ENCODE results near the gene NUDT22.

Gene NUDT22

GRCh38 chr11:64198511-64198910 lies 27.6 kb upstream of the NUDT22 start (continued):
- no peak for TF ChIP-seq CREB5 (CRISPR knock-in tag; IDR thresholded peaks at IDR 0.05; ENCODE audit: low read depth)
- no peak for TF ChIP-seq ZC3H10 (CRISPR knock-in tag; IDR thresholded peaks at IDR 0.05)
- no peak for TF ChIP-seq RARB (CRISPR knock-in tag; IDR thresholded peaks at IDR 0.05)
- no peak for TF ChIP-seq ZNF565 (CRISPR knock-in tag; conservative IDR thresholded peaks at IDR 0.05; ENCODE audit: low read depth)
- TF ChIP-seq ZNF70 (CRISPR knock-in tag; IDR thresholded peaks at IDR 0.05) = no peak
- no peak for TF ChIP-seq POU6F1 (CRISPR knock-in tag; IDR thresholded peaks at IDR 0.05; ENCODE audit: borderline replicate concordance, low read depth)
- TF ChIP-seq ESRRG (CRISPR knock-in tag; IDR thresholded peaks at IDR 0.05) = no peak
- TF ChIP-seq ISL1 (CRISPR knock-in tag; IDR thresholded peaks at IDR 0.05) = no peak

DNA sequence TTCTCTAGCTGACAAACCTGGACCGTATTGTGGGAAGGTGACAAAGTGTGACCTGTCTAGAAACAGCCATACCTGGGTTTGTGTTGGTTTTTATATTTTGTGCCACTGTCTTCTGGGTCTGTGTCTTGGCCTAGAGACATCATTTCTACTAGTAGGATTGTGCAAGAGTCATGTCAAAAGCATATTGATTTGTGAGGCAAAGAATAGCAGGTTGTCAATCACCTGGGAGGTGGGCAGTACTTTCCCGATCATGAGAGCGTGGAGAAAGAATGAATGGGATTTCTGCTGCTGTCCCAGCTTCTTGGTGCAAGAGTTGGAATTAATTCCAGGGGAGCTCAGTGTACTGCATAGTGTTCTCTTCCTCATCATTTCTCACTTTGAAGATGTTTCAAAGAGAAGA lies 24.5 kb upstream of the NUDT22 start:
- ATAC-seq = no peak
- no peak for TF ChIP-seq CSDC2 (CRISPR knock-in tag; IDR thresholded peaks at IDR 0.05)
- no peak for TF ChIP-seq GLIS3 (CRISPR knock-in tag; IDR thresholded peaks at IDR 0.05)
- TF ChIP-seq ZFP3 (CRISPR knock-in tag; IDR thresholded peaks at IDR 0.05) = no peak
- TF ChIP-seq, protein P1, sequence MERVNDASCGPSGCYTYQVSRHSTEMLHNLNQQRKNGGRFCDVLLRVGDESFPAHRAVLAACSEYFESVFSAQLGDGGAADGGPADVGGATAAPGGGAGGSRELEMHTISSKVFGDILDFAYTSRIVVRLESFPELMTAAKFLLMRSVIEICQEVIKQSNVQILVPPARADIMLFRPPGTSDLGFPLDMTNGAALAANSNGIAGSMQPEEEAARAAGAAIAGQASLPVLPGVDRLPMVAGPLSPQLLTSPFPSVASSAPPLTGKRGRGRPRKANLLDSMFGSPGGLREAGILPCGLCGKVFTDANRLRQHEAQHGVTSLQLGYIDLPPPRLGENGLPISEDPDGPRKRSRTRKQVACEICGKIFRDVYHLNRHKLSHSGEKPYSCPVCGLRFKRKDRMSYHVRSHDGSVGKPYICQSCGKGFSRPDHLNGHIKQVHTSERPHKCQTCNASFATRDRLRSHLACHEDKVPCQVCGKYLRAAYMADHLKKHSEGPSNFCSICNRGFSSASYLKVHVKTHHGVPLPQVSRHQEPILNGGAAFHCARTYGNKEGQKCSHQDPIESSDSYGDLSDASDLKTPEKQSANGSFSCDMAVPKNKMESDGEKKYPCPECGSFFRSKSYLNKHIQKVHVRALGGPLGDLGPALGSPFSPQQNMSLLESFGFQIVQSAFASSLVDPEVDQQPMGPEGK (CRISPR knock-in tag; IDR thresholded peaks at IDR 0.05; ENCODE audit: borderline replicate concordance) = no peak
- TF ChIP-seq PPARA (CRISPR knock-in tag; IDR thresholded peaks at IDR 0.05; ENCODE audit: borderline replicate concordance) = no peak
- no peak for TF ChIP-seq ISL1 (CRISPR knock-in tag; IDR thresholded peaks at IDR 0.05)
- no peak for TF ChIP-seq TOX (CRISPR knock-in tag; IDR thresholded peaks at IDR 0.05; ENCODE audit: borderline replicate concordance)
- TF ChIP-seq, protein P2, sequence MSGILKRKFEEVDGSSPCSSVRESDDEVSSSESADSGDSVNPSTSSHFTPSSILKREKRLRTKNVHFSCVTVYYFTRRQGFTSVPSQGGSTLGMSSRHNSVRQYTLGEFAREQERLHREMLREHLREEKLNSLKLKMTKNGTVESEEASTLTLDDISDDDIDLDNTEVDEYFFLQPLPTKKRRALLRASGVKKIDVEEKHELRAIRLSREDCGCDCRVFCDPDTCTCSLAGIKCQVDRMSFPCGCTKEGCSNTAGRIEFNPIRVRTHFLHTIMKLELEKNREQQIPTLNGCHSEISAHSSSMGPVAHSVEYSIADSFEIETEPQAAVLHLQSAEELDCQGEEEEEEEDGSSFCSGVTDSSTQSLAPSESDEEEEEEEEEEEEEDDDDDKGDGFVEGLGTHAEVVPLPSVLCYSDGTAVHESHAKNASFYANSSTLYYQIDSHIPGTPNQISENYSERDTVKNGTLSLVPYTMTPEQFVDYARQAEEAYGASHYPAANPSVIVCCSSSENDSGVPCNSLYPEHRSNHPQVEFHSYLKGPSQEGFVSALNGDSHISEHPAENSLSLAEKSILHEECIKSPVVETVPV (CRISPR knock-in tag; IDR thresholded peaks at IDR 0.05) = no peak
- TF ChIP-seq TCF4 (CRISPR knock-in tag; IDR thresholded peaks at IDR 0.05; ENCODE audit: borderline replicate concordance) = no peak
- TF ChIP-seq RARB (CRISPR knock-in tag; IDR thresholded peaks at IDR 0.05) = no peak
- TF ChIP-seq, protein P3, sequence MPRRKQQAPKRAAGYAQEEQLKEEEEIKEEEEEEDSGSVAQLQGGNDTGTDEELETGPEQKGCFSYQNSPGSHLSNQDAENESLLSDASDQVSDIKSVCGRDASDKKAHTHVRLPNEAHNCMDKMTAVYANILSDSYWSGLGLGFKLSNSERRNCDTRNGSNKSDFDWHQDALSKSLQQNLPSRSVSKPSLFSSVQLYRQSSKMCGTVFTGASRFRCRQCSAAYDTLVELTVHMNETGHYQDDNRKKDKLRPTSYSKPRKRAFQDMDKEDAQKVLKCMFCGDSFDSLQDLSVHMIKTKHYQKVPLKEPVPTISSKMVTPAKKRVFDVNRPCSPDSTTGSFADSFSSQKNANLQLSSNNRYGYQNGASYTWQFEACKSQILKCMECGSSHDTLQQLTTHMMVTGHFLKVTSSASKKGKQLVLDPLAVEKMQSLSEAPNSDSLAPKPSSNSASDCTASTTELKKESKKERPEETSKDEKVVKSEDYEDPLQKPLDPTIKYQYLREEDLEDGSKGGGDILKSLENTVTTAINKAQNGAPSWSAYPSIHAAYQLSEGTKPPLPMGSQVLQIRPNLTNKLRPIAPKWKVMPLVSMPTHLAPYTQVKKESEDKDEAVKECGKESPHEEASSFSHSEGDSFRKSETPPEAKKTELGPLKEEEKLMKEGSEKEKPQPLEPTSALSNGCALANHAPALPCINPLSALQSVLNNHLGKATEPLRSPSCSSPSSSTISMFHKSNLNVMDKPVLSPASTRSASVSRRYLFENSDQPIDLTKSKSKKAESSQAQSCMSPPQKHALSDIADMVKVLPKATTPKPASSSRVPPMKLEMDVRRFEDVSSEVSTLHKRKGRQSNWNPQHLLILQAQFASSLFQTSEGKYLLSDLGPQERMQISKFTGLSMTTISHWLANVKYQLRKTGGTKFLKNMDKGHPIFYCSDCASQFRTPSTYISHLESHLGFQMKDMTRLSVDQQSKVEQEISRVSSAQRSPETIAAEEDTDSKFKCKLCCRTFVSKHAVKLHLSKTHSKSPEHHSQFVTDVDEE (CRISPR knock-in tag; IDR thresholded peaks at IDR 0.05) = no peak
- no peak for TF ChIP-seq POU6F1 (CRISPR knock-in tag; IDR thresholded peaks at IDR 0.05; ENCODE audit: borderline replicate concordance, low read depth)
- TF ChIP-seq ZFP30 (CRISPR knock-in tag; IDR thresholded peaks at IDR 0.05) = no peak
- no peak for TF ChIP-seq ZNF70 (CRISPR knock-in tag; IDR thresholded peaks at IDR 0.05)
- TF ChIP-seq ZNF565 (CRISPR knock-in tag; conservative IDR thresholded peaks at IDR 0.05; ENCODE audit: low read depth) = no peak
- no peak for TF ChIP-seq ZNF8 (CRISPR knock-in tag; IDR thresholded peaks at IDR 0.05)
- TF ChIP-seq CREB5 (CRISPR knock-in tag; IDR thresholded peaks at IDR 0.05; ENCODE audit: low read depth) = no peak
- no peak for TF ChIP-seq OSR1 (CRISPR knock-in tag; IDR thresholded peaks at IDR 0.05)
- no peak for TF ChIP-seq ZC3H10 (CRISPR knock-in tag; IDR thresholded peaks at IDR 0.05)
- no peak for TF ChIP-seq SNAI2 (CRISPR knock-in tag; IDR thresholded peaks at IDR 0.05)

Data from SK-N-SH treated with all-trans-retinoic acid at 6 μM for 48 hours (cell line).